ENCODE measurements around the gene TMA7B. TPM values are rescaled to one million over a fixed set of nuclear protein-coding genes. Genes with fewer than 3 reads are reported as not detected.

TMA7B gene
- total RNA-seq, 1 donor from 2014 or later, result 1.7 TPM

DNA sequence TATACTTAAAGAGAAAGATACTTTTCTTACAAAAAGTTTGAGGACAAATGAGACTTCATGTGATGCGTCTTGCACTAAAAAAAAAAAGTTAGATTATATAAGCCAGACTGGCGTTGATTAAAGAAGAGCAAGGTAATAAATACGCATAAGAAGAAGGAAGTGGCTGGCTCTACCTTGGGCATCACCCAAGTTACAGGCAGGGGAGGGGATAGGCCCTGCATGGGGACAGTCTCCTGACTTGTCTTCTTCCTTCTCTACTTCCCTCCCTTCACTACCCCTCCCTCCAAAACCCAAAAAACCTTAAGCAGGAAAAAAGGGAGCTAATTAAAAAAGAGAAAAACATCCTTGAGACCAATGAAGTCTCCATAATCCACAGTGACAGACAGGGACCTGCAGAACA lies 22.3 kb upstream of the TMA7B start:
- no peaks in the 10 kb centered on the region for H3K27me3 ChIP-seq
- no peak for TF ChIP-seq POLR2A (IDR thresholded peaks at IDR 0.05)
- TF ChIP-seq, protein P1, sequence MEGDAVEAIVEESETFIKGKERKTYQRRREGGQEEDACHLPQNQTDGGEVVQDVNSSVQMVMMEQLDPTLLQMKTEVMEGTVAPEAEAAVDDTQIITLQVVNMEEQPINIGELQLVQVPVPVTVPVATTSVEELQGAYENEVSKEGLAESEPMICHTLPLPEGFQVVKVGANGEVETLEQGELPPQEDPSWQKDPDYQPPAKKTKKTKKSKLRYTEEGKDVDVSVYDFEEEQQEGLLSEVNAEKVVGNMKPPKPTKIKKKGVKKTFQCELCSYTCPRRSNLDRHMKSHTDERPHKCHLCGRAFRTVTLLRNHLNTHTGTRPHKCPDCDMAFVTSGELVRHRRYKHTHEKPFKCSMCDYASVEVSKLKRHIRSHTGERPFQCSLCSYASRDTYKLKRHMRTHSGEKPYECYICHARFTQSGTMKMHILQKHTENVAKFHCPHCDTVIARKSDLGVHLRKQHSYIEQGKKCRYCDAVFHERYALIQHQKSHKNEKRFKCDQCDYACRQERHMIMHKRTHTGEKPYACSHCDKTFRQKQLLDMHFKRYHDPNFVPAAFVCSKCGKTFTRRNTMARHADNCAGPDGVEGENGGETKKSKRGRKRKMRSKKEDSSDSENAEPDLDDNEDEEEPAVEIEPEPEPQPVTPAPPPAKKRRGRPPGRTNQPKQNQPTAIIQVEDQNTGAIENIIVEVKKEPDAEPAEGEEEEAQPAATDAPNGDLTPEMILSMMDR (IDR thresholded peaks at IDR 0.05), result no peak
- TF ChIP-seq POLR2AphosphoS5 (IDR thresholded peaks at IDR 0.05; ENCODE audit: insufficient read depth in 1 of 2, low read depth in 1 of 2), result no peak
- intact Hi-C loops (cut with DNase I), result no loop called here

DNA sequence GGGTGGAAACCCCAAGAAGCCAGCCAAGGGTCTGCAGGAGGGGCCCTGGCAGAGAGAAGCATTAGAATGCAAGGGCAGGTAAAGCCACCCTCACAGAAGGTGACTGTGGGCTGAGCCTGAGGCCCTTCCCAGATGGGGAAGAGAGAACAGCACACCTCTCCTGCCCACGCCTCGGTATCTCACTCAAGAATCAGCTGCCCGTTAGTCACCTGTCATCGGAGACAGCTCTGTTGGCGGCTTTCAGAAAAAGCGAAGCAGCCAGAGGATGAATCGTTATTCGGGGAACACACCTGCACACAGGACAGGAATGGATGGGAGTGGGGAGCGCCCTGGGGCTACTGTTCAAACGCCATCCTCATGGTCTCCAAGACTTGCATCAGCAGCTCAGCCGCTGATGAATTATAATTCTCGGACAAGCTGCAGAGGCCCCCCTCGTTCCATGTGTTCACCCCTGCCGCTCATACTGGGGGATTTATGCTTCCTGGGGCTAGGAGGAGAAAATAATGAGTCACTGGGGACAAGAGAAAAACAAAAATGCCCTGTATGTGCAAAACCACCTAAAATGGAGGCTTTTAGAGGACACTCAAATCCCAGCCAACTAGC lies 21.6 kb upstream of the TMA7B start:
- Histone ChIP-seq H3K36me3 (no peaks in the 10 kb centered on the region), H3K4me1 (no peaks in the 10 kb centered on the region), H3K9me3 (no peaks in the 10 kb centered on the region), H3K27me3 (no peaks in the 10 kb centered on the region), H3K4me3 (no peak overlapping the region), H3K27ac (no peak overlapping the region)
- TF ChIP-seq, protein P1 (IDR thresholded peaks at IDR 0.05), result no peak
- no peak for TF ChIP-seq POLR2AphosphoS5 (IDR thresholded peaks at IDR 0.05; ENCODE audit: insufficient read depth in 1 of 2, low read depth in 1 of 2)
- TF ChIP-seq POLR2A (IDR thresholded peaks at IDR 0.05), result no peak
- intact Hi-C loops (cut with DNase I), result no loop called here
- DNase-seq (ENCODE audit: extremely low spot score in 2 of 2), result no peak

More for the DNA sequence above, 22.3 kb upstream of the TMA7B start:
- no peak overlapping the region for H3K27ac ChIP-seq
- H3K36me3 ChIP-seq, result no peaks in the 10 kb centered on the region
- no peak overlapping the region for H3K4me3 ChIP-seq
- no peaks in the 10 kb centered on the region for H3K9me3 ChIP-seq
- DNase-seq (ENCODE audit: extremely low spot score in 2 of 2), result no peak
- H3K4me1 ChIP-seq, result no peaks in the 10 kb centered on the region

DNA sequence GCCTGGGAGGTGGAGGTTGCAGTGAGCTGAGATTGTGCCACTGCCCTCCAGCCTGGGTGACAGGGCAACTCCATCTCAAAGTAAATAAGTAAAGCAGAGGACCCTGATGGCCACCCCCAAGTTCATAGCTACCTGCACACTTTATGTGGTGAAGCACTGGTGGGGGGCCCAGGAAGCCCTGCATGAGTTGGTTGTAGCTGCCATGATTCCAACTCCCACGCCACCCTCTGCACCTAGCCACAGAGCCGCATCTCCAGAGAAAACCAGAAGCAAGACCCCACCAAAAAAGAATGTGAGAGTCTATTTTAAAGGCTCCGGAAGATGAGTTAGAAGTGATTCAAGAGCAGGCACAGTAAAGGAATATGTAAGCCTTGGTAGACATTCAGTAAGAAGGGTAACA lies 20.4 kb upstream of the TMA7B start:
- no peaks in the 10 kb centered on the region for H3K4me1 ChIP-seq
- no peaks in the 10 kb centered on the region for H3K36me3 ChIP-seq
- no peaks in the 10 kb centered on the region for H3K27me3 ChIP-seq
- intact Hi-C loops (cut with DNase I), result no loop called here
- DNase-seq (ENCODE audit: extremely low spot score in 2 of 2), result no peak
- no peak overlapping the region for H3K27ac ChIP-seq
- TF ChIP-seq POLR2A (IDR thresholded peaks at IDR 0.05) (no peak), POLR2AphosphoS5 (IDR thresholded peaks at IDR 0.05; ENCODE audit: insufficient read depth in 1 of 2, low read depth in 1 of 2) (no peak)
- TF ChIP-seq, protein P1 (IDR thresholded peaks at IDR 0.05), result no peak
- H3K4me3 ChIP-seq, result no peak overlapping the region
- no peaks in the 10 kb centered on the region for H3K9me3 ChIP-seq

DNA sequence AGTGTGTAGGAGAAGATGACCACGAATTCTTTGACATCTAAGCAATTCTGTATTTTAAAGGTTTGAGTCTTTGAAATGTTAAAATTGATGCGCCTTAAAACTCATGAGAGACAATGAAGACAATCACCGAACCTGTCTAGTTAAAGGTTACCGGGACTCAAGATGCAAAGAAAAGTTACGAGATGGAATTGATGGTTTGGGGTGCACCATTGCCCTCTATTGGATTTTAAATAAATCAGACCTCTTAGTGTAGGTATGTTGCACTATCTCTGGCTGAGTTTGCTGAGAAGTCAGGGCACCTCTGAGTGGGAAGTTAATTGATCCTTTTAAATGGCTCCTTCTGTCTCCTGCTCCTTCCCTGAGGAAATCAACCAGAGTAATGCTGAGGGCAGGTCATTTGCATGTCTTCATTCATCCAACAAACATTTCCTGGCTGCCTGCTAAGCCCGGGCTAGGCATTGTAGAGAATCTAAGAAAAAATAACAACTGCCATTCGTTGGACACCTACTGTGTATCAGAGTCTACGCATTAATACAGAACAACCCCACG lies 19.4 kb upstream of the TMA7B start:
- no peaks in the 10 kb centered on the region for H3K9me3 ChIP-seq
- H3K36me3 ChIP-seq, result no peaks in the 10 kb centered on the region
- TF ChIP-seq POLR2AphosphoS5 (IDR thresholded peaks at IDR 0.05; ENCODE audit: insufficient read depth in 1 of 2, low read depth in 1 of 2) (no peak), POLR2A (IDR thresholded peaks at IDR 0.05) (no peak)
- TF ChIP-seq, protein P1 (IDR thresholded peaks at IDR 0.05), result no peak
- no peaks in the 10 kb centered on the region for H3K27me3 ChIP-seq
- intact Hi-C loops (cut with DNase I), result no loop called here
- H3K4me3 ChIP-seq, result no peak overlapping the region
- no peak for DNase-seq (ENCODE audit: extremely low spot score in 2 of 2)
- H3K4me1 ChIP-seq, result no peaks in the 10 kb centered on the region
- H3K27ac ChIP-seq, result no peak overlapping the region

DNA sequence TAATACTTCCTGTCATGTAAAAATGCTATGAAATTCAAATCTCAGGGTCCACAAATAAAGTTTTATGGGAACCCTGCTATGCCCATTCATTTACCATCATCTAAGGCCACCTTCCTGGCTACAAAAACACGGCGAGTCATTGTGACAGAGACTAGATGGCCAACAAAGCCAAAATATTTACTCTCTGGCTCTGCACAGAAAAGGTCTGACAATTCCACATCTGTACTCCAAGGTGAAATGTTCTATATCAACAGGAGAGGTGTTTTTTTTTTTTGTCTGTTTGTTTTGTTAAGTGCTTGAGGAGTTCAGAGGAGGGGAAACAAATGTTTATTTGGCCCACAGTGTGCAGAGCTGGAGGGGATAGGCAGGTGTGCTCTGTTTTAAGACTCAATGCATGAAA lies 18.6 kb upstream of the TMA7B start:
- Histone ChIP-seq H3K4me1 (no peaks in the 10 kb centered on the region), H3K4me3 (no peak overlapping the region), H3K27ac (no peak overlapping the region), H3K36me3 (no peaks in the 10 kb centered on the region), H3K9me3 (no peaks in the 10 kb centered on the region), H3K27me3 (no peaks in the 10 kb centered on the region)
- TF ChIP-seq, protein P1 (IDR thresholded peaks at IDR 0.05), result no peak
- TF ChIP-seq POLR2A (IDR thresholded peaks at IDR 0.05) (no peak), POLR2AphosphoS5 (IDR thresholded peaks at IDR 0.05; ENCODE audit: insufficient read depth in 1 of 2, low read depth in 1 of 2) (no peak)
- intact Hi-C loops (cut with DNase I), result no loop called here
- no peak for DNase-seq (ENCODE audit: extremely low spot score in 2 of 2)
